ENCODE data around the gene ATXN1. TPM values are rescaled to one million over a fixed set of nuclear protein-coding genes. Genes with fewer than 3 reads are reported as not detected.

ATXN1 gene
- total RNA-seq, 5 donors from 2014 or later (not counting 1 experiment from before 2014, with no cell fraction given), result 65.1 to 101 (median 77.5) TPM

- WGBS (ENCODE audit: insufficient coverage), result 33% methylated on average over 1 of the region's 3 CpGs
- Histone ChIP-seq H3K27me3 (replicated peaks in 1 of 2; ENCODE audit: control insufficient read depth in 2 of 2, extremely low read depth in 1 of 2, insufficient read depth in 2 of 2, low read length in 1 of 2) (no peaks in the 10 kb centered on the region), H3K4me3 (ENCODE audit: control insufficient read depth in 1 of 2, extremely low read depth in 1 of 2, low read length in 1 of 2) (no peak overlapping the region), H3K9me3 (no peaks in the 10 kb centered on the region), H3K27ac (ENCODE audit: low read length) (no peak overlapping the region), H3K4me1 (ENCODE audit: control insufficient read depth in 1 of 2, extremely low read depth in 1 of 2, insufficient read depth in 2 of 2, low read length in 2 of 2) (peaks cover 6 to 11% of the 10 kb centered on the region in 2 experiments), H3K36me3 (ENCODE audit: control insufficient read depth in 2 of 2, extremely low read depth in 1 of 2, insufficient read depth in 1 of 2, low read length in 1 of 2) (peaks cover 0 to 6% of the 10 kb centered on the region in 2 donors)
- Mint-ChIP-seq H3K4me1 (peaks cover 16 to 58% (median 34%) of the 10 kb centered on the region in 3 donors), H3K27ac (peak overlapping the region in 1 of 2 donors; percentile 44), H3K9me3 (no peaks in the 10 kb centered on the region), H3K36me3 (peaks cover 13% of the 10 kb centered on the region), H3K27me3 (no peaks in the 10 kb centered on the region), H3K4me3 (no peak overlapping the region)
- CTCF ChIA-PET, result interaction anchor here in 1 of 2 donors (0.7 to 1.6 kb wide), 4 partner anchors 25 to 65 kb away, joined by 3 to 6 read pairs (median 4); no protein-coding TSS in a partner anchor
- POLR2A ChIA-PET, result interaction anchor here (0.6 to 0.8 kb wide), 2 partner anchors 36 to 210 kb away, joined by 3 read pairs; no protein-coding TSS in a partner anchor
- ATAC-seq (replicated peaks in 1 of 4) (peak; percentile 57 to 80 (median 68)), DNase-seq (peak in 1 of 35 experiments; percentile 44)
Measured at GRCh38 chr6:16723826-16724225, 37.4 kb downstream of the ATXN1 start.

- Histone ChIP-seq H3K27ac (ENCODE audit: low read length) (no peak overlapping the region), H3K36me3 (ENCODE audit: control insufficient read depth in 2 of 2, extremely low read depth in 1 of 2, insufficient read depth in 1 of 2, low read length in 1 of 2) (peaks cover 0 to 6% of the 10 kb centered on the region in 2 donors), H3K27me3 (replicated peaks in 1 of 2; ENCODE audit: control insufficient read depth in 2 of 2, extremely low read depth in 1 of 2, insufficient read depth in 2 of 2, low read length in 1 of 2) (no peaks in the 10 kb centered on the region), H3K4me1 (ENCODE audit: control insufficient read depth in 1 of 2, extremely low read depth in 1 of 2, insufficient read depth in 2 of 2, low read length in 2 of 2) (peaks cover 6 to 11% of the 10 kb centered on the region in 2 experiments), H3K4me3 (ENCODE audit: control insufficient read depth in 1 of 2, extremely low read depth in 1 of 2, low read length in 1 of 2) (no peak overlapping the region), H3K9me3 (no peaks in the 10 kb centered on the region)
- Mint-ChIP-seq H3K27me3 (no peaks in the 10 kb centered on the region), H3K9me3 (no peaks in the 10 kb centered on the region), H3K27ac (no peak overlapping the region), H3K4me3 (no peak overlapping the region), H3K4me1 (peaks cover 16 to 58% (median 37%) of the 10 kb centered on the region in 3 donors), H3K36me3 (peaks cover 13% of the 10 kb centered on the region)
- ChIA-PET POLR2A (interaction anchor here (0.6 to 0.8 kb wide), 2 partner anchors 35 to 210 kb away, joined by 3 read pairs; no protein-coding TSS in a partner anchor), CTCF (interaction anchor here in 1 of 2 donors (0.7 to 1.6 kb wide), 4 partner anchors 25 to 65 kb away, joined by 3 to 6 read pairs (median 4); no protein-coding TSS in a partner anchor)
- no CpG with 5 or more reads among the region's 2 CpGs for WGBS (ENCODE audit: insufficient coverage)
- DNase-seq (no peak), ATAC-seq (replicated peaks in 1 of 4) (no peak)
Measured at GRCh38 chr6:16723402-16723801, 37.9 kb downstream of the ATXN1 start.

GRCh38 chr6:16722630-16723029 lies 38.6 kb downstream of the ATXN1 start:
- ATAC-seq (replicated peaks in 1 of 4), result no peak
- Histone ChIP-seq H3K4me1 (ENCODE audit: control insufficient read depth in 1 of 2, extremely low read depth in 1 of 2, insufficient read depth in 2 of 2, low read length in 2 of 2) (peaks cover 6% of the 10 kb centered on the region in 2 experiments), H3K27ac (ENCODE audit: low read length) (no peak overlapping the region), H3K36me3 (ENCODE audit: control insufficient read depth in 2 of 2, extremely low read depth in 1 of 2, insufficient read depth in 1 of 2, low read length in 1 of 2) (peaks cover 0 to 6% of the 10 kb centered on the region in 2 donors), H3K4me3 (ENCODE audit: control insufficient read depth in 1 of 2, extremely low read depth in 1 of 2, low read length in 1 of 2) (no peak overlapping the region), H3K9me3 (no peaks in the 10 kb centered on the region), H3K27me3 (replicated peaks in 1 of 2; ENCODE audit: control insufficient read depth in 2 of 2, extremely low read depth in 1 of 2, insufficient read depth in 2 of 2, low read length in 1 of 2) (no peaks in the 10 kb centered on the region)
- DNase-seq, result no peak
- Mint-ChIP-seq H3K27ac (no peak overlapping the region), H3K4me1 (peaks cover 16 to 57% (median 41%) of the 10 kb centered on the region in 3 donors), H3K4me3 (no peak overlapping the region), H3K36me3 (peaks cover 13% of the 10 kb centered on the region), H3K9me3 (no peaks in the 10 kb centered on the region), H3K27me3 (no peaks in the 10 kb centered on the region)
- no CpG with 5 or more reads among the region's 3 CpGs for WGBS (ENCODE audit: insufficient coverage)
- ChIA-PET POLR2A (interaction anchor here in 1 of 2 donors (0.6 kb wide), 1 partner anchor 398 kb away, joined by 6 read pairs; no protein-coding TSS in a partner anchor), CTCF (interaction anchor here in 1 of 2 donors (1.2 kb wide), 2 partner anchors 25 to 41 kb away, joined by 5 to 6 read pairs; no protein-coding TSS in a partner anchor)

DNA sequence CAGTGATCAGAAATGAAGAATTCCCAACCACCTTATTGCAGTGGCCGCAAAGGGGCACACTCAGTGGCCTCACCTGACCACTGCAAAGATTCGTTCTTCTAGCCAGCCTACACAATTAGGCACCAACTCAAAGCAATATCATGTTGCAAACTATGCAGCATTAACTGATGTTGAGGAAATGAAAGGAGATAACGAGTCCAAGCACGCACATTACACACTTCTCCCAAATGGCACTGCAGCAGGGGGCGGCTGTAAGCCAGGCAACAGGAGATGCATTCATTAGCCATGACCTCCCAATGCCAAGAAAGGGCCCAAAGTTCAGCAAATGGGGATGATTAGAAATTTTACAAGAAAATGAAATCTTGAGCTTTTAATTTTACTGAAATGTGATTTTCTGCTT lies 39.3 kb downstream of the ATXN1 start:
- ATAC-seq (replicated peaks in 1 of 4), result no peak
- H3K27me3 Mint-ChIP-seq, result no peaks in the 10 kb centered on the region
- POLR2A ChIA-PET, result interaction anchor here (0.6 to 0.7 kb wide), 2 partner anchors 24 to 397 kb away, joined by 3 to 6 read pairs; no protein-coding TSS in a partner anchor
- no peak overlapping the region for H3K27ac Mint-ChIP-seq
- H3K36me3 Mint-ChIP-seq, result peaks cover 13% of the 10 kb centered on the region
- H3K9me3 Mint-ChIP-seq, result no peaks in the 10 kb centered on the region
- no CpG with 5 or more reads among the region's 5 CpGs for WGBS (ENCODE audit: insufficient coverage)
- no peak for DNase-seq
- H3K4me3 Mint-ChIP-seq, result no peak overlapping the region
- Histone ChIP-seq H3K4me3 (ENCODE audit: control insufficient read depth in 1 of 2, extremely low read depth in 1 of 2, low read length in 1 of 2) (no peak overlapping the region), H3K36me3 (ENCODE audit: control insufficient read depth in 2 of 2, extremely low read depth in 1 of 2, insufficient read depth in 1 of 2, low read length in 1 of 2) (peaks cover 0 to 6% of the 10 kb centered on the region in 2 donors), H3K4me1 (ENCODE audit: control insufficient read depth in 1 of 2, extremely low read depth in 1 of 2, insufficient read depth in 2 of 2, low read length in 2 of 2) (peaks cover 6% of the 10 kb centered on the region in 2 experiments), H3K27ac (ENCODE audit: low read length) (no peak overlapping the region), H3K27me3 (replicated peaks in 1 of 2; ENCODE audit: control insufficient read depth in 2 of 2, extremely low read depth in 1 of 2, insufficient read depth in 2 of 2, low read length in 1 of 2) (no peaks in the 10 kb centered on the region), H3K9me3 (no peaks in the 10 kb centered on the region)
- CTCF ChIA-PET, result interaction anchor here in 1 of 2 donors (1.2 kb wide), 1 partner anchor 49 kb away, joined by 3 read pairs; no protein-coding TSS in a partner anchor
- peaks cover 16 to 56% (median 43%) of the 10 kb centered on the region in 3 donors for H3K4me1 Mint-ChIP-seq

GRCh38 chr6:16720861-16721260 lies 40.4 kb downstream of the ATXN1 start:
- Mint-ChIP-seq H3K27ac (no peak overlapping the region), H3K4me3 (no peak overlapping the region), H3K4me1 (peaks cover 20 to 54% (median 45%) of the 10 kb centered on the region in 3 donors), H3K36me3 (peaks cover 13% of the 10 kb centered on the region), H3K9me3 (no peaks in the 10 kb centered on the region), H3K27me3 (no peaks in the 10 kb centered on the region)
- POLR2A ChIA-PET, result interaction anchor here in 1 of 2 donors (0.6 kb wide), 1 partner anchor 225 kb away, joined by 5 read pairs; no protein-coding TSS in a partner anchor
- ATAC-seq (replicated peaks in 1 of 4), result no peak
- Histone ChIP-seq H3K9me3 (no peaks in the 10 kb centered on the region), H3K4me1 (ENCODE audit: control insufficient read depth in 1 of 2, extremely low read depth in 1 of 2, insufficient read depth in 2 of 2, low read length in 2 of 2) (peaks cover 6% of the 10 kb centered on the region in 2 experiments), H3K27ac (ENCODE audit: low read length) (no peak overlapping the region), H3K27me3 (replicated peaks in 1 of 2; ENCODE audit: control insufficient read depth in 2 of 2, extremely low read depth in 1 of 2, insufficient read depth in 2 of 2, low read length in 1 of 2) (no peaks in the 10 kb centered on the region), H3K36me3 (ENCODE audit: control insufficient read depth in 2 of 2, extremely low read depth in 1 of 2, insufficient read depth in 1 of 2, low read length in 1 of 2) (peaks cover 0 to 6% of the 10 kb centered on the region in 2 donors), H3K4me3 (ENCODE audit: control insufficient read depth in 1 of 2, extremely low read depth in 1 of 2, low read length in 1 of 2) (no peak overlapping the region)
- CTCF ChIA-PET, result interaction anchor here in 1 of 2 donors (0.5 to 1.5 kb wide), 4 partner anchors 11 to 207 kb away, joined by 3 to 4 read pairs (median 4); no protein-coding TSS in a partner anchor
- DNase-seq, result no peak
- 100% methylated on average over 2 of the region's 4 CpGs for WGBS (ENCODE audit: insufficient coverage)

GRCh38 chr6:16719488-16719887 lies 41.8 kb downstream of the ATXN1 start:
- no peak overlapping the region for H3K27ac Mint-ChIP-seq
- H3K27ac ChIP-seq (ENCODE audit: low read length), result no peak overlapping the region
- H3K4me3 ChIP-seq (ENCODE audit: control insufficient read depth in 1 of 2, extremely low read depth in 1 of 2, low read length in 1 of 2), result no peak overlapping the region
- no peaks in the 10 kb centered on the region for H3K9me3 Mint-ChIP-seq
- peaks cover 6% of the 10 kb centered on the region in 2 experiments for H3K4me1 ChIP-seq (ENCODE audit: control insufficient read depth in 1 of 2, extremely low read depth in 1 of 2, insufficient read depth in 2 of 2, low read length in 2 of 2)
- ATAC-seq (replicated peaks in 1 of 4), result no peak
- ChIA-PET CTCF (interaction anchor here in 1 of 2 donors (0.8 kb wide), 1 partner anchor 44 kb away, joined by 3 read pairs; no protein-coding TSS in a partner anchor), POLR2A (interaction anchor here in 1 of 2 donors (0.9 kb wide), 1 partner anchor 16 kb away, joined by 3 read pairs; no protein-coding TSS in a partner anchor)
- WGBS (ENCODE audit: insufficient coverage), result 96% methylated on average over 5 of the region's 8 CpGs
- no peaks in the 10 kb centered on the region for H3K27me3 Mint-ChIP-seq
- H3K4me1 Mint-ChIP-seq, result peaks cover 22 to 45% (median 33%) of the 10 kb centered on the region in 3 donors
- H3K4me3 Mint-ChIP-seq, result no peak overlapping the region
- H3K9me3 ChIP-seq, result no peaks in the 10 kb centered on the region
- peaks cover 0 to 3% of the 10 kb centered on the region in 2 donors for H3K36me3 ChIP-seq (ENCODE audit: control insufficient read depth in 2 of 2, extremely low read depth in 1 of 2, insufficient read depth in 1 of 2, low read length in 1 of 2)
- H3K36me3 Mint-ChIP-seq, result peaks cover 9% of the 10 kb centered on the region
- H3K27me3 ChIP-seq (replicated peaks in 1 of 2; ENCODE audit: control insufficient read depth in 2 of 2, extremely low read depth in 1 of 2, insufficient read depth in 2 of 2, low read length in 1 of 2), result no peaks in the 10 kb centered on the region
- DNase-seq, result no peak
